Measurements from ENCODE around the gene IFNL1. TPM values are rescaled to one million over a fixed set of nuclear protein-coding genes. Genes with fewer than 3 reads are reported as not detected.

IFNL1 gene
- total and polyA plus RNA-seq, 2 donors from 2014 or later: not detected

GRCh38 chr19:39334444-39334976 is 38.3 kb downstream of the IFNL1 start:
- no peak for TF ChIP-seq CTCF (IDR thresholded peaks at IDR 0.05; ENCODE audit: borderline replicate concordance, extremely low read depth, insufficient read depth)
- Histone ChIP-seq H3K27me3 (ENCODE audit: control insufficient read depth, insufficient read depth, low read length) (no peaks in the 10 kb centered on the region), H3K36me3 (ENCODE audit: control insufficient read depth in 2 of 3, insufficient read depth in 3 of 3, low read length in 3 of 3) (no peaks in the 10 kb centered on the region), H3K27ac (ENCODE audit: low read depth in 2 of 2, low read length in 2 of 2) (no peak overlapping the region), H3K9ac (ENCODE audit: low read length in 3 of 3) (no peak overlapping the region), H3K9me3 (ENCODE audit: control insufficient read depth in 2 of 3, insufficient read depth in 1 of 3, low read length in 3 of 3) (no peaks in the 10 kb centered on the region), H3K4me3 (ENCODE audit: low read length in 3 of 3) (no peak overlapping the region), H3K4me1 (ENCODE audit: control insufficient read depth in 2 of 3, insufficient read depth in 2 of 3, low read depth in 1 of 3, low read length in 3 of 3) (no peaks in the 10 kb centered on the region)
- DNase-seq (no peak), FAIRE-seq (no peak)
- intact Hi-C loops (cut with DNase I): no loop called here

DNA sequence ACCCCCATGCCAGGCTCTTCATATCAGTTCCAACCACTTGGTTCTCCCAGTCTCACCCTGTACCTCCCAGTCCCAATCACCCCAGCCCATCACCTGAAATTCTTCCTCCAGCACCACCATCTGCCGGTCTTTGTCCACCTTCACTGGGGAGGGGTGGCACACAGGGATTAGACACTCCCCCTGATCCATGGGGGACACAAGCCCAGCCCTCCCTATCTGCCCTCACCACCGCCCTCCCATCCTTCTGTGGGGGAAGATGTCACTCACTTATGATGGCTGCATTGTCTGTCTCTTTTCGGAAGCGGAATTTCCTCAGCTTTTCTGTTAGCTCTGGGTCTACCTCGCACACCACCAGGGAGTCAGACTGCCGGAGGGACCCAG is 39.0 kb downstream of the IFNL1 start:
- Histone ChIP-seq H3K27me3 (ENCODE audit: control insufficient read depth, insufficient read depth, low read length) (no peaks in the 10 kb centered on the region), H3K4me1 (ENCODE audit: control insufficient read depth in 2 of 3, insufficient read depth in 2 of 3, low read depth in 1 of 3, low read length in 3 of 3) (no peaks in the 10 kb centered on the region), H3K36me3 (ENCODE audit: control insufficient read depth in 2 of 3, insufficient read depth in 3 of 3, low read length in 3 of 3) (no peaks in the 10 kb centered on the region), H3K4me3 (ENCODE audit: low read length in 3 of 3) (peak overlapping the region in 2 of 3 donors; percentile 54 to 64), H3K9me3 (ENCODE audit: control insufficient read depth in 2 of 3, insufficient read depth in 1 of 3, low read length in 3 of 3) (no peaks in the 10 kb centered on the region), H3K9ac (ENCODE audit: low read length in 3 of 3) (peak overlapping the region in 2 of 3 donors; percentile 29 to 55), H3K27ac (ENCODE audit: low read depth in 2 of 2, low read length in 2 of 2) (peak overlapping the region; percentile 55 to 89)
- no peak for TF ChIP-seq CTCF (IDR thresholded peaks at IDR 0.05; ENCODE audit: borderline replicate concordance, extremely low read depth, insufficient read depth)
- FAIRE-seq (no peak), DNase-seq (peak in 1 of 5 donors; percentile 12)
- intact Hi-C loops (cut with DNase I): no loop called here

DNA sequence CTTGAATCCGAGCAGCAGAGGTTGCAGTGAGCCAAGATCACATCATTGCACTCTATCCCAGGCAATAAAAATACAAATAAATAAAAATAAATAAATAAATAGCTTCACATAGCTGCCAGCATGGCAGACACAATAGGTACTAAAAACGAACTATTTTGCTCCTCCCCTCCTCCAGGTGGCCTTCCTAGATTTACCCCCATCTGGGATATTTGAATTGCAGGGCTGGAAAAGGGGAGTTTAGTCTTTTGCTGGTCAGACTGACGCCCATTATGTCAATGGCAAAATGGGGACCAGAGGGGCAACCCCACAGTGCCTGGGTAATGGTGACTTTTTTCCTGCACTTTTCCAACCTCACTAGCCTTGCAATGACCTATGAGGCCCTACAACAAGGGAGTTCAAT is 40.3 kb downstream of the IFNL1 start:
- intact Hi-C loops (cut with DNase I): no loop called here
- no peak for FAIRE-seq

More for the DNA sequence above, 40.3 kb downstream of the IFNL1 start:
- no peak for TF ChIP-seq CTCF (IDR thresholded peaks at IDR 0.05; ENCODE audit: borderline replicate concordance, extremely low read depth, insufficient read depth)
- Histone ChIP-seq H3K27ac (ENCODE audit: low read depth in 2 of 2, low read length in 2 of 2) (no peak overlapping the region), H3K4me1 (ENCODE audit: control insufficient read depth in 2 of 3, insufficient read depth in 2 of 3, low read depth in 1 of 3, low read length in 3 of 3) (peaks cover 4 to 7% (median 4%) of the 10 kb centered on the region in 3 donors), H3K9me3 (ENCODE audit: control insufficient read depth in 2 of 3, insufficient read depth in 1 of 3, low read length in 3 of 3) (no peaks in the 10 kb centered on the region), H3K9ac (ENCODE audit: low read length in 3 of 3) (no peak overlapping the region), H3K4me3 (ENCODE audit: low read length in 3 of 3) (no peak overlapping the region), H3K36me3 (ENCODE audit: control insufficient read depth in 2 of 3, insufficient read depth in 3 of 3, low read length in 3 of 3) (no peaks in the 10 kb centered on the region), H3K27me3 (ENCODE audit: control insufficient read depth, insufficient read depth, low read length) (no peaks in the 10 kb centered on the region)
- DNase-seq: no peak
